ENCODE results near the gene SETD5.

The SETD5 gene

GRCh38 chr3:9386078-9386459 lies 11.3 kb upstream of the SETD5 start:
- Histone ChIP-seq H3K18ac (ENCODE audit: low read length) (no peak overlapping the region), H3K23ac (ENCODE audit: low read depth, low read length, poor library complexity) (no peak overlapping the region), H3K36me3 (replicated peaks in 1 of 2; ENCODE audit: control insufficient read depth in 2 of 2, insufficient read depth in 2 of 2, low read length in 2 of 2) (peaks cover 29 to 69% of the 10 kb centered on the region in 2 donors), H3K9ac (ENCODE audit: low read depth, low read length, poor library complexity) (no peak overlapping the region), H3K4me3 (ENCODE audit: low read length in 2 of 2) (no peak overlapping the region), H3K4ac (ENCODE audit: low read length) (no peak overlapping the region), H3K4me1 (ENCODE audit: control insufficient read depth in 2 of 2, insufficient read depth in 1 of 2, low read depth in 1 of 2, low read length in 2 of 2) (no peaks in the 10 kb centered on the region), H3K79me1 (ENCODE audit: low read depth, low read length) (no peaks in the 10 kb centered on the region), H2BK120ac (ENCODE audit: low read depth, low read length) (no peak overlapping the region), H2BK15ac (ENCODE audit: low read length) (no peak overlapping the region), H4K91ac (ENCODE audit: low read depth, low read length, poor library complexity) (no peak overlapping the region), H3K9me3 (replicated peaks in 1 of 2; ENCODE audit: control insufficient read depth in 2 of 2, insufficient read depth in 1 of 2, low read depth in 1 of 2, low read length in 2 of 2) (no peaks in the 10 kb centered on the region), H2AK5ac (ENCODE audit: low read depth, low read length) (no peak overlapping the region), H3K27me3 (ENCODE audit: control insufficient read depth in 3 of 3, insufficient read depth in 3 of 3, low read depth in 1 of 3, low read length in 3 of 3) (no peaks in the 10 kb centered on the region), H3K27ac (replicated peaks; ENCODE audit: low read length) (no peak overlapping the region), H4K8ac (ENCODE audit: low read depth, low read length) (no peak overlapping the region), H2AFZ (ENCODE audit: low read length) (no peak overlapping the region), H3K14ac (ENCODE audit: low read length) (no peak overlapping the region), H2BK5ac (ENCODE audit: low read length) (no peak overlapping the region), H2BK12ac (ENCODE audit: low read length) (no peak overlapping the region), H3K4me2 (ENCODE audit: insufficient read depth, low read length, poor library complexity, severe bottlenecking) (no peak overlapping the region)
- no CpG with 5 or more reads among the region's 3 CpGs for WGBS, 2 donors (ENCODE audit: extremely low coverage in 2 of 2, insufficient read length in 2 of 2, insufficient replicate concordance in 1 of 2)
- DNase-seq (ENCODE audit: low spot score): no peak

- Histone ChIP-seq H2BK15ac (ENCODE audit: low read length) (no peak overlapping the region), H4K91ac (ENCODE audit: low read depth, low read length, poor library complexity) (no peak overlapping the region), H2BK12ac (ENCODE audit: low read length) (no peak overlapping the region), H2AFZ (ENCODE audit: low read length) (no peak overlapping the region), H3K27ac (replicated peaks; ENCODE audit: low read length) (no peak overlapping the region), H3K18ac (ENCODE audit: low read length) (no peak overlapping the region), H3K23ac (ENCODE audit: low read depth, low read length, poor library complexity) (no peak overlapping the region), H2BK120ac (ENCODE audit: low read depth, low read length) (no peak overlapping the region), H4K8ac (ENCODE audit: low read depth, low read length) (no peak overlapping the region), H3K27me3 (ENCODE audit: control insufficient read depth in 3 of 3, insufficient read depth in 3 of 3, low read depth in 1 of 3, low read length in 3 of 3) (no peaks in the 10 kb centered on the region), H3K4ac (ENCODE audit: low read length) (no peak overlapping the region), H3K4me1 (ENCODE audit: control insufficient read depth in 2 of 2, insufficient read depth in 1 of 2, low read depth in 1 of 2, low read length in 2 of 2) (no peaks in the 10 kb centered on the region), H3K4me2 (ENCODE audit: insufficient read depth, low read length, poor library complexity, severe bottlenecking) (no peak overlapping the region), H3K9ac (ENCODE audit: low read depth, low read length, poor library complexity) (no peak overlapping the region), H2BK5ac (ENCODE audit: low read length) (no peak overlapping the region), H3K36me3 (replicated peaks in 1 of 2; ENCODE audit: control insufficient read depth in 2 of 2, insufficient read depth in 2 of 2, low read length in 2 of 2) (peaks cover 33 to 75% of the 10 kb centered on the region in 2 donors), H3K79me1 (ENCODE audit: low read depth, low read length) (no peaks in the 10 kb centered on the region), H2AK5ac (ENCODE audit: low read depth, low read length) (no peak overlapping the region), H3K14ac (ENCODE audit: low read length) (no peak overlapping the region), H3K4me3 (ENCODE audit: low read length in 2 of 2) (no peak overlapping the region), H3K9me3 (replicated peaks in 1 of 2; ENCODE audit: control insufficient read depth in 2 of 2, insufficient read depth in 1 of 2, low read depth in 1 of 2, low read length in 2 of 2) (no peaks in the 10 kb centered on the region)
- no peak for DNase-seq (ENCODE audit: low spot score)
- WGBS, 2 donors (ENCODE audit: extremely low coverage in 2 of 2, insufficient read length in 2 of 2, insufficient replicate concordance in 1 of 2): no CpG with 5 or more reads among the region's 1 CpG
Measured at GRCh38 chr3:9386501-9387321, 10.7 kb upstream of the SETD5 start.

- Histone ChIP-seq H2BK12ac (ENCODE audit: low read length) (no peak overlapping the region), H3K23ac (ENCODE audit: low read depth, low read length, poor library complexity) (no peak overlapping the region), H3K18ac (ENCODE audit: low read length) (no peak overlapping the region), H3K79me1 (ENCODE audit: low read depth, low read length) (no peaks in the 10 kb centered on the region), H4K91ac (ENCODE audit: low read depth, low read length, poor library complexity) (no peak overlapping the region), H3K14ac (ENCODE audit: low read length) (no peak overlapping the region), H3K4ac (ENCODE audit: low read length) (no peak overlapping the region), H3K4me2 (ENCODE audit: insufficient read depth, low read length, poor library complexity, severe bottlenecking) (no peak overlapping the region), H2BK5ac (ENCODE audit: low read length) (no peak overlapping the region), H3K9me3 (replicated peaks in 1 of 2; ENCODE audit: control insufficient read depth in 2 of 2, insufficient read depth in 1 of 2, low read depth in 1 of 2, low read length in 2 of 2) (no peaks in the 10 kb centered on the region), H2BK15ac (ENCODE audit: low read length) (no peak overlapping the region), H2AK5ac (ENCODE audit: low read depth, low read length) (no peak overlapping the region), H2BK120ac (ENCODE audit: low read depth, low read length) (no peak overlapping the region), H3K9ac (ENCODE audit: low read depth, low read length, poor library complexity) (no peak overlapping the region), H3K27me3 (ENCODE audit: control insufficient read depth in 3 of 3, insufficient read depth in 3 of 3, low read depth in 1 of 3, low read length in 3 of 3) (no peaks in the 10 kb centered on the region), H4K8ac (ENCODE audit: low read depth, low read length) (no peak overlapping the region), H3K27ac (replicated peaks; ENCODE audit: low read length) (no peak overlapping the region), H3K36me3 (replicated peaks in 1 of 2; ENCODE audit: control insufficient read depth in 2 of 2, insufficient read depth in 2 of 2, low read length in 2 of 2) (peaks cover 33 to 81% of the 10 kb centered on the region in 2 donors), H3K4me3 (ENCODE audit: low read length in 2 of 2) (no peak overlapping the region), H3K4me1 (ENCODE audit: control insufficient read depth in 2 of 2, insufficient read depth in 1 of 2, low read depth in 1 of 2, low read length in 2 of 2) (no peaks in the 10 kb centered on the region), H2AFZ (ENCODE audit: low read length) (no peak overlapping the region)
- no CpG with 5 or more reads among the region's 2 CpGs for WGBS, 2 donors (ENCODE audit: extremely low coverage in 2 of 2, insufficient read length in 2 of 2, insufficient replicate concordance in 1 of 2)
- no peak for DNase-seq (ENCODE audit: low spot score)
Measured at GRCh38 chr3:9387322-9387655, 10.1 kb upstream of the SETD5 start.

- Histone ChIP-seq H3K18ac (ENCODE audit: low read length) (no peak overlapping the region), H3K79me1 (ENCODE audit: low read depth, low read length) (no peaks in the 10 kb centered on the region), H3K14ac (ENCODE audit: low read length) (no peak overlapping the region), H3K23ac (ENCODE audit: low read depth, low read length, poor library complexity) (no peak overlapping the region), H3K27ac (replicated peaks; ENCODE audit: low read length) (no peak overlapping the region), H3K9ac (ENCODE audit: low read depth, low read length, poor library complexity) (no peak overlapping the region), H3K4me3 (ENCODE audit: low read length in 2 of 2) (no peak overlapping the region), H3K36me3 (replicated peaks in 1 of 2; ENCODE audit: control insufficient read depth in 2 of 2, insufficient read depth in 2 of 2, low read length in 2 of 2) (peaks cover 33 to 89% of the 10 kb centered on the region in 2 donors), H2AFZ (ENCODE audit: low read length) (no peak overlapping the region), H2BK5ac (ENCODE audit: low read length) (no peak overlapping the region), H3K9me3 (replicated peaks in 1 of 2; ENCODE audit: control insufficient read depth in 2 of 2, insufficient read depth in 1 of 2, low read depth in 1 of 2, low read length in 2 of 2) (no peaks in the 10 kb centered on the region), H2AK5ac (ENCODE audit: low read depth, low read length) (no peak overlapping the region), H3K4me1 (ENCODE audit: control insufficient read depth in 2 of 2, insufficient read depth in 1 of 2, low read depth in 1 of 2, low read length in 2 of 2) (peaks cover 0 to 3% of the 10 kb centered on the region in 2 donors), H3K4ac (ENCODE audit: low read length) (no peak overlapping the region), H2BK12ac (ENCODE audit: low read length) (no peak overlapping the region), H3K27me3 (ENCODE audit: control insufficient read depth in 3 of 3, insufficient read depth in 3 of 3, low read depth in 1 of 3, low read length in 3 of 3) (no peaks in the 10 kb centered on the region), H2BK120ac (ENCODE audit: low read depth, low read length) (no peak overlapping the region), H2BK15ac (ENCODE audit: low read length) (no peak overlapping the region), H4K91ac (ENCODE audit: low read depth, low read length, poor library complexity) (no peak overlapping the region), H4K8ac (ENCODE audit: low read depth, low read length) (no peak overlapping the region), H3K4me2 (ENCODE audit: insufficient read depth, low read length, poor library complexity, severe bottlenecking) (no peak overlapping the region)
- WGBS, 2 donors (ENCODE audit: extremely low coverage in 2 of 2, insufficient read length in 2 of 2, insufficient replicate concordance in 1 of 2): no CpG with 5 or more reads among the region's 2 CpGs
- DNase-seq (ENCODE audit: low spot score): no peak
Measured at GRCh38 chr3:9388142-9388541, 9.3 kb upstream of the SETD5 start.

Measured in neuronal stem cell (in vitro differentiated cells).